ENCODE data around the gene ARMC12. TPM values are rescaled to one million over a fixed set of nuclear protein-coding genes. Genes with fewer than 3 reads are reported as not detected.

ARMC12 gene
- total and polyA plus RNA-seq, 12 donors = 0.29 to 44.7 (median 1.2) TPM; not detected in 1

- H3K4me3 ChIP-seq = no peak overlapping the region
- H3K4me1 ChIP-seq (replicated peaks in 1 of 2) = no peaks in the 10 kb centered on the region
- DNase-seq = no peak
- 75 to 88% (median 77%) methylated on average over 5 of the region's 5 CpGs for WGBS, 4 donors
- H3K27me3 ChIP-seq = peaks cover 31% of the 10 kb centered on the region
- intact Hi-C loops (cut with DNase I) = no loop called here
- no peak overlapping the region for H3K27ac ChIP-seq
- no peak for TF ChIP-seq POLR2A (IDR thresholded peaks at IDR 0.05)
- TF ChIP-seq CTCF (IDR thresholded peaks at IDR 0.05) = no peak
- H3K9me3 ChIP-seq (replicated peaks in 1 of 3) = no peaks in the 10 kb centered on the region
- H3K36me3 ChIP-seq (replicated peaks in 1 of 2) = no peaks in the 10 kb centered on the region
Measured at GRCh38 chr6:35790683-35791082, 53.9 kb downstream of the ARMC12 start.

- Histone ChIP-seq H3K27ac (no peak overlapping the region), H3K4me1 (replicated peaks in 1 of 2) (no peaks in the 10 kb centered on the region), H3K9me3 (replicated peaks in 1 of 3) (no peaks in the 10 kb centered on the region), H3K4me3 (no peak overlapping the region), H3K36me3 (replicated peaks in 1 of 2) (no peaks in the 10 kb centered on the region), H3K27me3 (peaks cover 10% of the 10 kb centered on the region)
- TF ChIP-seq CTCF (IDR thresholded peaks at IDR 0.05) = no peak
- TF ChIP-seq POLR2A (IDR thresholded peaks at IDR 0.05) = no peak
- WGBS, 4 donors = 92 to 95% (median 92%) methylated on average over 17 of the region's 17 CpGs
- no peak for DNase-seq
- intact Hi-C loops (cut with DNase I) = no loop called here
Measured at GRCh38 chr6:35794536-35795452, 58.0 kb downstream of the ARMC12 start.

- TF ChIP-seq POLR2A (IDR thresholded peaks at IDR 0.05) (no peak), CTCF (IDR thresholded peaks at IDR 0.05) (no peak)
- Histone ChIP-seq H3K4me1 (replicated peaks in 1 of 2) (no peaks in the 10 kb centered on the region), H3K27ac (no peak overlapping the region), H3K36me3 (replicated peaks in 1 of 2) (no peaks in the 10 kb centered on the region), H3K9me3 (replicated peaks in 1 of 3) (no peaks in the 10 kb centered on the region), H3K4me3 (no peak overlapping the region), H3K27me3 (peaks cover 3% of the 10 kb centered on the region)
- no peak for DNase-seq
- WGBS, 4 donors = 86 to 93% (median 89%) methylated on average over 11 of the region's 11 CpGs
- intact Hi-C loops (cut with DNase I) = no loop called here
Measured at GRCh38 chr6:35795453-35796071, 58.7 kb downstream of the ARMC12 start.

- no peaks in the 10 kb centered on the region for H3K4me1 ChIP-seq (replicated peaks in 1 of 2)
- peaks cover 3% of the 10 kb centered on the region for H3K27me3 ChIP-seq
- no peaks in the 10 kb centered on the region for H3K36me3 ChIP-seq (replicated peaks in 1 of 2)
- no peak overlapping the region for H3K27ac ChIP-seq
- no peak for TF ChIP-seq CTCF (IDR thresholded peaks at IDR 0.05)
- no peak for TF ChIP-seq POLR2A (IDR thresholded peaks at IDR 0.05)
- 75 to 90% (median 83%) methylated on average over 4 of the region's 4 CpGs for WGBS, 4 donors
- no peaks in the 10 kb centered on the region for H3K9me3 ChIP-seq (replicated peaks in 1 of 3)
- no peak overlapping the region for H3K4me3 ChIP-seq
- intact Hi-C loops (cut with DNase I) = no loop called here
- no peak for DNase-seq
Measured at GRCh38 chr6:35796236-35796635, 59.4 kb downstream of the ARMC12 start.
